NK-92 (cell line): ENCODE results near the gene CNTNAP2.
"Not testable (repeated sequence)": the region's sequence is repeated elsewhere in the genome, so short reads cannot be mapped to it uniquely, and the experiment has no call there.

ENCODE experiments used
- DNase-seq: peaks from one replicate; lab custom pipeline; 2025; ENCODE audit not compliant: unreplicated experiment; lab: John Stamatoyannopoulos, UW

The CNTNAP2 gene

GRCh38 chr7:148395990-148396716, 2279.6 kb downstream of the CNTNAP2 start:
- DNase-seq = no peak

- DNase-seq = no peak
These were observed 2280.5 kb downstream of the CNTNAP2 start for GRCh38 chr7:148397056-148397455.

DNA sequence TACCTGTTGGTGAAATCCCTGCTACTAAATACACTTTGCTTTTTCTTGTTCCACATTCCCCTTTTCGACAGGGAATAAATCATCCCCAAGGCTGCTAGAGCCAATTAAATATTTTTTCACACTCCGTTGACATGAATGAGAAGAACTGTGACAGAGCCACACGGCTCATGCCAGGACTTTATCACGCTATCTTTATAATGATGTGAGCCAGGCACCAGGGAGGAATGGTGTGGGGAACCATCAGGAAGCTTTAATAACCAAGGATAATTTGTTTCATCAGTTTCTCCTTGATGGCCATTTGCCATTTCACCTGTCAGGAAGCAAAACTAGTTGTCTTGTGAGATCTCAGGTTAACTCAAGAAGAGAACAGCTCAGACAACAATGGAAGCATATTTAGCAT, 2280.9 kb downstream of the CNTNAP2 start:
- DNase-seq = no peak

- no peak for DNase-seq
These were observed 2281.4 kb downstream of the CNTNAP2 start for GRCh38 chr7:148397985-148398384.

DNA sequence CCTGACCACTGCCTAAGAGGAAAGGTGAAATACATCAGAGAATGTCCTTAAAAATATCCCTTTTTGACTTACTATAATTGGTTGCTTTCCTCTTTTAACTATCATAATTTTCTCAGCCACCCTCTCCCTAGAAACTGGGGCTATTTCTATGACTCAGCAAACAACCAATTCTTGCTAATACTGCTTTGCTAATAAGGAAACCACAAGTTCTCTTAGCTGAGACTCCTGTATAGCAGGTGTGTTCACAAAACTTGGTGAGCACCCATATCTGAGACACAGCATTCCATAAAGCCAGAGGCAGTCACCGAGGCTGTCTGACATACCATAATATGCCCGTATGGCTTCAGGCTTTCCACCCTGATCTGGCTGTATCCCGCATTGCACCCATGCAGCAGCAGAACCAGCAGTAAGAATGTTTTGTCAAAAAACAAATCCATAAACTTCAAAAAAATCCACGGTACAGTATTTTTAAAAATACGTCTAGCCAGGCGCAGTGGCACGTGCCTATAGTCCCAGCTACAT, 2282.3 kb downstream of the CNTNAP2 start:
- no peak for DNase-seq

DNA sequence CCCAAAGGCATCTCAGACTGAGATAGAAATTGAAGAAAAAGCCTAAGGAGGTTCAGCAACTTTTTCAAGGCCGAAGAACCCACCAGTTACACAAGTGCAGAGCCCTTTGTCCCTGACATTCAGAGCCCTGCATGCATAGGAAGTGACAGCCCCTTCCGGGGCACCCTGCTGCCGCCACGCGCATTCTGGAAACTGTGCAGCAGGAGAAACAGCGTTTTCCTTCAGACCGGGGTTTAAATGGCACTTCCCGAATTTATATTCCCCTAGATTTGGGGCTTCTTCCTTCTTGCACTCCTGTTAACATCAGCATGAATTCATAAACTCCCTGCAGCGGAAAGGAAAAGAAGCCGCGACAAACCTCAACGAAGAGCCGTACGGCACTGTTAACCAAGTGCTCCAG, 2283.5 kb downstream of the CNTNAP2 start:
- no peak for DNase-seq

DNA sequence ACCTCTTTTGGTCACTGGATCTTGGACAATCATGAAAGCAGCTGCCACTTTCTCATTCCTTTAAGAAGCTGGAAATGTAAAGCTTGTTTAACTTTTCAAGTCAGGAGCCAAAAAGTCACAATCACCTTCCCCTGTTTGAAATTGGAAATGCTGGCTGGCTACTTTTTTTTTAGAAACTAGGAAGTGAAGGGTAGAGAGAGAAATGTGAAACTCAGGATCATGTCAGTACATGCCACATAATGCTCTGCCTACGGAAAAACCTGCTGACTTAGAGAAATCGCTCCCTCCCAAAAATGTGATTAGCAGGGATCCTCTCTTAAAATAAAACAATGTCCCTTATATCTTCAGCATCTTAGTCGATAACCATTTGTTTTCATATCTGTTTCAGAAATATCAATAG, 2285.6 kb downstream of the CNTNAP2 start:
- DNase-seq = no peak

DNA sequence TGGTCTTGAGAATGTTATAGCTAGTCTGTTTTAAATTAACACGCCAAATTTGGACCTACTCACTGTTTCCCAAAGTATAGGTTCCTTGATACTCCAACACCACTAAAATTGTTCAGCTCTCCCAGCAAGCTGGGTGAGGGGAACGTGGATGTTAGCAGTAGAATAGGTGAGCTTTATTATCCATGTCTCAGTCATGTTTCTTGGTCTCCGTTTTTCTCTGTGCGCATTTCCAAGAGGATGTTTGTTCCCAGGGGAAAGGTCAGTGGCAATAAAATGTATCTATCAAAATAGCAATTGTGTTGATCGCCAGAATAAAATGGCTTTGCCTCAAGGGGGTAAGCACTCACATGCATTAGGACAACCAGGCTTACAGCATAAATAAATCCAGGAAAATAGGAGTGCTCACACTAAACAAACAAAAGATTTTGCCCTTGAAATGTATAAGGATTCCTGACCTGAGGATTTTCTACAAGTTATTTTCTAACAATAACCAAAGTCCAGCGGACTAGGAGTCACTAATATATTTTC, 2286.9 kb downstream of the CNTNAP2 start:
- DNase-seq = no peak

GRCh38 chr7:148408307-148408706, 2291.7 kb downstream of the CNTNAP2 start:
- no peak for DNase-seq

DNA sequence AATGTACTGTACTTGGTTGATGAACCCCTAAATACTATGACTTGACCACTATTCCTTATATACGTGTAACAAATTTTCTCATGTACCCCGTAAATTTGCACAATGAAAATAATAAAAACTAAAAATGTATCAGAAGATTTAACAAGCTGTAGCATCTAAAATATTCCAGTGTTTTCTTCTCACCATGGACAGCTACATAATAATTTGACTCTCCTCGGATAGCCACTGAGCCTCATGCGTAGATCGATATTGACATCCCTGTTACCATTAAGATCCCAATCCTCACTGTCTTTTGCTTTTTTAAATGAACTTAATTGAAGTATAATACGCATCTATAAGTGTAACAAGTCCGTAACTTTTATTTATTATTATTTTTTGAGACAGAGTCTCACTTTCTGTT, 2294.3 kb downstream of the CNTNAP2 start:
- no peak for DNase-seq

DNA sequence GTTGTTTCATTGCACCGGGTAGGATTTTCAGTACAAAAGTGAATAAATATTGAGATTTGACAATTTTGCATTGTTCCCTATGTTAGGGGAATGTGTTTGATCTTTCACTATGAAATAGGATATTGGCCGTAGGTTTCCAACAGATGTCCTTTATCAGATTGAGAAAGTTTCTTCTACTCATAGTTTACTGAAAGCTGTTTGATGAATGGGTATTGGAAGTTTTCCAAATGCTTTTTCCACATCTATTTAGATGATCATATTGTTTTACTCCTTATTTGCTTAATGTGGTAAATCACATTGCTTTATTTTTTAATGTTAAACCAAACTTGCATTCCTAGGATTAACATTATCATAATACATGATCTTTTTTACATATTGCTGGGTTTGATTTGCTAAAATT, 2296.1 kb downstream of the CNTNAP2 start:
- no peak for DNase-seq

DNA sequence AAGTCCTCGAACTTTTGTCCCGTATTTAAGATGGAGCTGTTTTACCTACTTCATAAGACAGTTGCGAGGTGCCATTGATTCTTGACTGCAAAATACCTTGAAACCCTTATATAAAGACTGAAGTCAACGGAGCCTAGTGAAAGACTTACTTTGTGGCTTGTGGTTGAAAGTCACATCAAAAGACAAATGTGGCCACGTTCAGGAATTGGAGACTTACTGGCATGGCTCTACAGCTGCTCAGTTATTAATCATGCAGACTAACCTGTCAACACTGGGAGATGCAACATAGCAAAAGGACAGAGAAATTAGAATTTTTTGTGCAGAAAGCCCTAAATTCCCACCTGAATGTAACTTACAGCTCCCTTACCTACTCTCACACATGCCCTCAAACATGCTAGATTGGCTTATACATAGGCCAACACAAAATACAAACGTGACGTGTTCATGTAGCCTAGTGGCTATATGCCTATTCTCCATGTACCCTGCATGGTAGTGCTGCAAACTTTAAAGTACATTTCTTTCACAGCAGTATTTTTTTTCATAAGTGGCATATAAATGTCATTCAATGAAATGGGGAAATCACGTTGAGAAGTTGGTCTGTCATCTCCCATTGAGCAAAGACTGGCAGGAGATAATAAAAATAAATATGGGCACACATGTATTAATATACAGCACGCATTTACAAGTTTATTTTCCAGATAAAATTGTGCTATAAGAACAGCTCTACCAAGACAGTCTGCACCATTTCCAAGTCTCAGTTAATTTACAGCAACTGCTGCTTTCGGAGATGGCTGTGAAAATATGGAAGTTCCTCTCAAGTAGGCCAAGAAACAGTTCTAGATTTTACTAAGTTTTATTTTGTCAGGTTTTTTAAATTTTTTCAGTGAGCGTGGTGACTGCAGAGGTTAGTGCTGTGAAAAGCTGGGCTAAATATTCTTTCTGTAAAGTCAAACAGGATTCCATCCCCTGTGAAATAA, 2303.5 kb downstream of the CNTNAP2 start:
- no peak for DNase-seq

DNA sequence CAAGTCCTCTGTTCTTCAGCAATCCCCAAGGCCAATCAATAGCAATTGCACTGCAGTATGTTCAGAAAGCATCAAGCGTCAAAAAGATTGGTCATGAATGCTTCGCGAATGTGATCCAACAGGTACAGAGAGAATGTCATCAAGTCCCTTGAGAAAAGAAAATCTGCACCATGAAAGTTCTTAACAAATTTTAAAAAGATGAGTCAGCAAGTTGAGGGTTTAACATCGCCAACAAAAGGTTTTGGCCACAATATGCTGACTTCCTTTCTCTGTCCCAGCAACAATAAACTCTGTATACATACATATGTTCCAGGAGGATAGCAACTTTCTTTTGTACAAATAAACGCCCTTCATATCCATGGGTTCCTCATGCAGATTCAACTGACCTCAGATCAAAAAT, 2305.4 kb downstream of the CNTNAP2 start:
- DNase-seq = no peak

DNA sequence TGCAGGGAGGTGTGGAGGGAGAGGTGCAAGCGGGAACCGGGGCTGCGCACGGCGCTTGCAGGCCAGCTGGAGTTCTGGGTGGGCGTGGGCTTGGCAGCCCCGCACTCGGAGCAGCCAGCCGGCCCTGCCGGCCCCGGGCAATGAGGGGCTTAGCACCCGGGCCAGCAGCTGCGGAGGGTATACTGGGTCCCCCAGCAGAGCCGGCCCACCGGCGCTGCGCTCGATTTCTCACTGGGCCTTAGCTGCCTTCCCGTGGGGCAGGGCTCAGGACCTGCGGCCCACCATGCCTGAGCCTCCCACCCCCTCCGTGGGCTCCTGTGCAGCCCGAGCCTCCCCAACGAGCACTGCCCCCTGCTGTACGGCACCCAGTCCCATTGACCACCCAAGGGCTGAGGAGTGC, 2309.8 kb downstream of the CNTNAP2 start:
- not testable (repeated sequence) for DNase-seq

- DNase-seq = not testable (repeated sequence)
These were observed 2314.1 kb downstream of the CNTNAP2 start for GRCh38 chr7:148430690-148431089.

DNA sequence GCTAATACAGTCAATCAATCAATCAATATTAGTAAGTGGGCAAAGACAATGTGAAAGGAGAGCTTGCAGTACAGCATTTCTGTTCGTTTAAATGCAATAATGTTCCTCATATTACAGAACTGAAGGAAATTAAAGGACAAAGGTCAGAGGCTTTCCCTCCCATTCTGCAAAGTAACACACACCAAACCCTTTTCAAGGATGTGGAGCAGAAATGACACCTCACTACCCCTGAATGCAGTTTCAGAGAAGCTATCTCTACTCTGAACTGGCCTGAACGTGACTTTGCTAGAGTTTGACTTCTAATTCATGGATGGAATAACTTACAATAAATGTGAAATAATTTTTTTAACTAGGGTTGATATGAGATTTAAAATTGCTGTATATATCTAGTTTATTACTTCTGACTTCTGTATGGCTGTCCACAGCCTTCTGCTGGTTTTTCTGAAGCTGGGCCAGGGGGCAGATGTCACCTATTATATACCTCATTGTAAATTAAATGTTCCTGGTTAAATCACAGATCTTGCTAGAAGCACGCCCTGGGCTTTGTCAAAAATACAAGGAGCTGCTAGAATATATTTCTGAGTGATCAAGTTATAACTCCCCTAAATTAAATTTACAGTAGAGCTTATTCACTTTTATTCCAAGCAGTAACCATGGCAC, 2317.1 kb downstream of the CNTNAP2 start:
- DNase-seq = no peak

- DNase-seq = no peak
These were observed 2317.7 kb downstream of the CNTNAP2 start for GRCh38 chr7:148434181-148434757.

- no peak for DNase-seq
These were observed 2318.3 kb downstream of the CNTNAP2 start for GRCh38 chr7:148434887-148435286.

DNA sequence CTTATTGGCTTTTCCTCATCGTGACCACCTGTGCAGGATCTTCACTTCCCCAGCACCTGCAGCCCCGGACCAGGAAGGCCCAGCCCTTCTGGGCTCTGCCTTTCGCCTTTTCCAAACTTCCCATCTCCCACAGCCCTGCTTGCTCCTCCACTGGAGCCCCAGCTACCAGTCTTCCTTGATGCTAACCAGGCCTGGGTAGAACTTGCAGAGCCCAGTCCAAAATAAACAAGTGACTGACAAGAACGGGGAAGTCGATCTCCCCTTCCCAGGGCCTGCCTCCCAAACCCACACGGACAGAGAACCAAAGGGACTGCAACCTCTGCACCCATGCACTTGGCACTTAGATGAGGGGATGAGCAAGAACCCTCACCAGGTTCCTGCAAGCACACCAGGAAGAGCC, 2319.1 kb downstream of the CNTNAP2 start:
- DNase-seq = no peak

GRCh38 chr7:148436135-148436534, 2319.5 kb downstream of the CNTNAP2 start:
- no peak for DNase-seq

- no peak for DNase-seq
These were observed 2320.0 kb downstream of the CNTNAP2 start for GRCh38 chr7:148436571-148436970.
